ENCODE data around the gene ZNF775.

The ZNF775 gene

DNA sequence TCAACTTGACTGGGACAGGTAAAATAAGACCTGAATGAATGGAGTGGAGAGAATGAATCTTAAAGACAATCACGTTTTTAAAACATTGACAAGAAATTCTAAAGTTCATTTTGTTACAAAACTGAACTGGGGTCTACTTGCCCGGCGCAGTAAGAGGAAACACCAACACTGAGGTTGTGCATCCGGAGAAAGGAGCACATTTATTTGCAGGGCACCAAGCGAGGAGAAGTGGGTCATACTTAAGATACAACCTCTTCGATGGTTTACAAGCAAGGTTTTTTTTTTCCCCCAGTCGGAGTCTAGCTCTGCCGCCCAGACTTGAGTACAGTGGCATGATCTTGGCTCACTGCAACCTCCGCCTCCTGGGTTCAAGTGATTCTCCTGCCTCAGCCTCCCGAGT, 13.9 kb upstream of the ZNF775 start:
- Histone ChIP-seq H3K36me3 (ENCODE audit: insufficient read depth, low read length) (peaks cover 15% of the 10 kb centered on the region), H3K27ac (ENCODE audit: low read length) (peak overlapping the region; percentile 97), H3K4me2 (ENCODE audit: insufficient read depth, low read length) (peak overlapping the region; percentile 3; the same call in 1 of the 2 replicates), H3K79me2 (ENCODE audit: insufficient read depth, low read length) (peaks cover 94% of the 10 kb centered on the region), H3K27me3 (ENCODE audit: insufficient read depth, low read length, poor library complexity) (no peaks in the 10 kb centered on the region), H2AFZ (ENCODE audit: low read depth, low read length) (no peak overlapping the region), H3K4me3 (ENCODE audit: low read depth in 1 of 2, low read length in 2 of 2) (no peak overlapping the region), H3K4me1 (ENCODE audit: insufficient read depth, low read length) (peaks cover 81% of the 10 kb centered on the region), H4K20me1 (ENCODE audit: insufficient read depth, low read length) (no peaks in the 10 kb centered on the region), H3K9ac (ENCODE audit: low read depth, low read length) (peak overlapping the region; percentile 95), H3K9me3 (ENCODE audit: insufficient read depth, low read length, severe bottlenecking) (no peaks in the 10 kb centered on the region)
- no peak for TF ChIP-seq EZH2 (IDR thresholded peaks at IDR 0.05; ENCODE audit: borderline replicate concordance, low read depth, low read length, severe bottlenecking)
- TF ChIP-seq, protein P1, sequence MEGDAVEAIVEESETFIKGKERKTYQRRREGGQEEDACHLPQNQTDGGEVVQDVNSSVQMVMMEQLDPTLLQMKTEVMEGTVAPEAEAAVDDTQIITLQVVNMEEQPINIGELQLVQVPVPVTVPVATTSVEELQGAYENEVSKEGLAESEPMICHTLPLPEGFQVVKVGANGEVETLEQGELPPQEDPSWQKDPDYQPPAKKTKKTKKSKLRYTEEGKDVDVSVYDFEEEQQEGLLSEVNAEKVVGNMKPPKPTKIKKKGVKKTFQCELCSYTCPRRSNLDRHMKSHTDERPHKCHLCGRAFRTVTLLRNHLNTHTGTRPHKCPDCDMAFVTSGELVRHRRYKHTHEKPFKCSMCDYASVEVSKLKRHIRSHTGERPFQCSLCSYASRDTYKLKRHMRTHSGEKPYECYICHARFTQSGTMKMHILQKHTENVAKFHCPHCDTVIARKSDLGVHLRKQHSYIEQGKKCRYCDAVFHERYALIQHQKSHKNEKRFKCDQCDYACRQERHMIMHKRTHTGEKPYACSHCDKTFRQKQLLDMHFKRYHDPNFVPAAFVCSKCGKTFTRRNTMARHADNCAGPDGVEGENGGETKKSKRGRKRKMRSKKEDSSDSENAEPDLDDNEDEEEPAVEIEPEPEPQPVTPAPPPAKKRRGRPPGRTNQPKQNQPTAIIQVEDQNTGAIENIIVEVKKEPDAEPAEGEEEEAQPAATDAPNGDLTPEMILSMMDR (IDR thresholded peaks at IDR 0.05; ENCODE audit: borderline replicate concordance, extremely low read depth, low read length, poor library complexity, severe bottlenecking) = no peak
- no peak for DNase-seq
- ATAC-seq (ENCODE audit: insufficient read depth, low read depth) = no peak

DNA sequence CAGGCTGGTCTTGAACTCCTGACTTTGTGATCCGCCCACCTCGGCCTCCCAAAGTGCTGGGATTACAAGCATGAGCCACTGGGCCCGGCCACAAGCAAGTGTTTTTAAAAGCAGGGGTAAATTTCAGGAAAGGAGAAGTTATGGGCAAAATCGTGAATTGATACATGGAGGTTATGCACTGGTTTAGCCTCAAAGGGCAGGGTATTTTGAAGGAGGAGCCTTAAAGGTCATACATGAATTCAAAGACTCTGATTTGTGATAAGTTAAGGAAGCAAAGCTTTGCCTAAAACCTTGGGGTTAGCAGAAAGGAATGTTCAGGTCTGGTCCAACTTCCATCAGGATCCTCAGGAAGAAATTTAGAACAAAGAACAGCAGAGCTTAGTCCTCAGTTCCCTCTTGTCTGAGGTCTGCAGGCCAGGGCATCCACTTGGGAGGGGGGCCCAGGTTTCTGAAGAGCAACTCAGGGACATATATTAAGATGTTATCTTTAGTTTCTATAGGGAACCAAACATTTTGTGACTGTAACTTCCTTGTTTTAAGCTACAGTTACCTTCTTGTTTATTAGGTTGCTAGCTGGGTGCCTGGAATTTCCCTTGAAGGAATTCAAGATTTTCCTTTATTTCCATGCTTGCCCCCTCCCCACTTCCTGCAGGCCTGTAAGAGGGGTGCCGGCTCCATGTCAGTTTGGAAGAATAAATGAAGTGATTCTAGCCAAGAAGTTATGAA, 13.3 kb upstream of the ZNF775 start:
- H3K9me3 ChIP-seq (ENCODE audit: insufficient read depth, low read length, severe bottlenecking) = no peaks in the 10 kb centered on the region
- DNase-seq = peak; percentile 40
- no peaks in the 10 kb centered on the region for H3K27me3 ChIP-seq (ENCODE audit: insufficient read depth, low read length, poor library complexity)
- peaks cover 75% of the 10 kb centered on the region for H3K4me1 ChIP-seq (ENCODE audit: insufficient read depth, low read length)
- H3K4me2 ChIP-seq (ENCODE audit: insufficient read depth, low read length) = peak overlapping the region; percentile 9; the same call in 1 of the 2 replicates
- peak overlapping the region; percentile 95 for H3K9ac ChIP-seq (ENCODE audit: low read depth, low read length)
- H4K20me1 ChIP-seq (ENCODE audit: insufficient read depth, low read length) = no peaks in the 10 kb centered on the region
- peaks cover 22% of the 10 kb centered on the region for H3K36me3 ChIP-seq (ENCODE audit: insufficient read depth, low read length)
- H3K4me3 ChIP-seq (ENCODE audit: low read depth in 1 of 2, low read length in 2 of 2) = no peak overlapping the region
- TF ChIP-seq, protein P1 (IDR thresholded peaks at IDR 0.05; ENCODE audit: borderline replicate concordance, extremely low read depth, low read length, poor library complexity, severe bottlenecking) = no peak
- no peak for TF ChIP-seq EZH2 (IDR thresholded peaks at IDR 0.05; ENCODE audit: borderline replicate concordance, low read depth, low read length, severe bottlenecking)
- no peak for ATAC-seq (ENCODE audit: insufficient read depth, low read depth)
- peak overlapping the region; percentile 97 for H3K27ac ChIP-seq (ENCODE audit: low read length)
- H2AFZ ChIP-seq (ENCODE audit: low read depth, low read length) = no peak overlapping the region
- H3K79me2 ChIP-seq (ENCODE audit: insufficient read depth, low read length) = peaks cover 94% of the 10 kb centered on the region

DNA sequence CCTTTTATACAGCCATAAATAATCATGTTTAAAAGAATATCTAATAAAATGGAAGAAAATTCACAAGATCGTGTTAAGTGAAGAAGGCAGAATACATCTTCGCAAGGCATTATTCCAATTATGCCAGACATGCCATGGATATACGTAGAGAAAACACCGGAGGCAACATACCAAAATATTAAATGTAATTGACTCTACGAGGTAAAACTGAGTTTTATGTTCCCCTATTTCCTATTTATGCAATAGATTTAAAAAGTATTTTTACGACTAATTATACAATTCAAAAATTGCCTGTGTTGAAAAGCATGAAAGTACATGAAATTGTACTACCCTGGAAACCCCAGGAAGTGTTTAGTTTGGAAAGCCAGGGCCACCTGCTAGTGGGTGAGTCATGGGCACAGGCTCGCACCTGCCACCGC, 11.4 kb upstream of the ZNF775 start:
- Histone ChIP-seq H3K36me3 (ENCODE audit: insufficient read depth, low read length) (peaks cover 40% of the 10 kb centered on the region), H3K4me3 (ENCODE audit: low read depth in 1 of 2, low read length in 2 of 2) (peak overlapping the region in 1 of 2 experiments; percentile 66; a peak in 2 of 4 replicates), H3K79me2 (ENCODE audit: insufficient read depth, low read length) (peaks cover 95% of the 10 kb centered on the region), H3K27ac (ENCODE audit: low read length) (peak overlapping the region; percentile 97), H3K4me1 (ENCODE audit: insufficient read depth, low read length) (peaks cover 66% of the 10 kb centered on the region), H3K9ac (ENCODE audit: low read depth, low read length) (peak overlapping the region; percentile 95), H4K20me1 (ENCODE audit: insufficient read depth, low read length) (peaks cover 11% of the 10 kb centered on the region), H3K27me3 (ENCODE audit: insufficient read depth, low read length, poor library complexity) (no peaks in the 10 kb centered on the region), H3K9me3 (ENCODE audit: insufficient read depth, low read length, severe bottlenecking) (no peaks in the 10 kb centered on the region), H2AFZ (ENCODE audit: low read depth, low read length) (no peak overlapping the region), H3K4me2 (ENCODE audit: insufficient read depth, low read length) (peak overlapping the region; percentile 83)
- no peak for DNase-seq
- TF ChIP-seq EZH2 (IDR thresholded peaks at IDR 0.05; ENCODE audit: borderline replicate concordance, low read depth, low read length, severe bottlenecking) = no peak
- TF ChIP-seq, protein P1 (IDR thresholded peaks at IDR 0.05; ENCODE audit: borderline replicate concordance, extremely low read depth, low read length, poor library complexity, severe bottlenecking) = no peak
- ATAC-seq (ENCODE audit: insufficient read depth, low read depth) = peak; percentile 41

All from DND-41 (cell line).